HepG2 (cell line): ENCODE data around the gene PHYH. TPM values are rescaled to one million over a fixed set of nuclear protein-coding genes. Genes with fewer than 3 reads are reported as not detected.

Experiments
- AHR ChIP-seq: IDR thresholded peaks from 2 replicates; pipeline ENCODE4 v1.6.1; 2018; ENCODE audit warnings: missing genetic modification reagents, missing compliant biosample characterization
- ARID2 ChIP-seq: sonication (generic); formaldehyde crosslinking; IDR thresholded peaks from 2 replicates; pipeline ENCODE4 v1.8.1; 2022; ENCODE audit warnings: mild to moderate bottlenecking, missing genetic modification reagents, borderline replicate concordance
- ARNT2 ChIP-seq: sonication (generic); formaldehyde crosslinking; IDR thresholded peaks from 2 replicates; pipeline ENCODE4 v1.8.0; 2022; ENCODE audit warnings: mild to moderate bottlenecking, low read depth, missing genetic modification reagents, moderate library complexity
- HOXA3 ChIP-seq: sonication (generic); formaldehyde crosslinking; IDR thresholded peaks from 2 replicates; pipeline ENCODE4 v1.5.0; 2020; ENCODE audit warnings: missing genetic modification reagents
- MED13 ChIP-seq: sonication (generic); formaldehyde crosslinking; IDR thresholded peaks from 2 replicates; pipeline ENCODE4 v1.5.0; 2020; ENCODE audit warnings: missing genetic modification reagents
- MXD4 ChIP-seq: IDR thresholded peaks from 2 replicates; pipeline ENCODE4 v1.6.1; 2016; ENCODE audit warnings: mild to moderate bottlenecking, missing biosample characterization, missing genetic modification reagents
- NFRKB ChIP-seq: fragments of 450-650 bp; IDR thresholded peaks from 2 replicates; pipeline ENCODE4 v1.6.1; 2017
- PHF20 ChIP-seq: sonication (generic); formaldehyde crosslinking; IDR thresholded peaks from 2 replicates; pipeline ENCODE4 v1.5.0; 2020; ENCODE audit warnings: mild to moderate bottlenecking, missing genetic modification reagents
- POLR2A ChIP-seq, 2 experiments: IDR thresholded peaks; 2 replicates each; pipeline ENCODE4 v1.6.1; 2011; ENCODE audit warnings: low read depth in 2 of 2, low read length in 2 of 2, mild to moderate bottlenecking in 1 of 2, moderate library complexity in 1 of 2; ENCODE audit not compliant: insufficient read depth in 1 of 2
- RXRB ChIP-seq: IDR thresholded peaks from 2 replicates; pipeline ENCODE4 v1.6.1; 2016; ENCODE audit warnings: borderline replicate concordance, missing genetic modification reagents, missing compliant biosample characterization
- SP4 ChIP-seq: sonication (generic); formaldehyde crosslinking; IDR thresholded peaks from 2 replicates; pipeline ENCODE4 v1.8.1; 2023; ENCODE audit warnings: mild to moderate bottlenecking, missing genetic modification reagents
- SRF ChIP-seq: IDR thresholded peaks from 2 replicates; pipeline ENCODE4 v1.6.1; 2011; ENCODE audit warnings: mild to moderate bottlenecking, low read depth, low read length, moderate library complexity
- SRSF1 ChIP-seq: fragments of 200-400 bp; formaldehyde crosslinking; optimal IDR thresholded peaks from 2 replicates; pipeline ENCODE3; 2017; ENCODE audit warnings: mild to moderate bottlenecking, low read depth, low read length, moderate library complexity
- TBP ChIP-seq: sonication (generic); formaldehyde crosslinking; IDR thresholded peaks from 2 replicates; pipeline ENCODE4 v1.5.0; 2020; ENCODE audit warnings: missing genetic modification reagents
- TBX2 ChIP-seq: sonication (generic); formaldehyde crosslinking; IDR thresholded peaks from 2 replicates; pipeline ENCODE4 v1.5.0; 2020; ENCODE audit warnings: missing genetic modification reagents, mild to moderate bottlenecking, borderline replicate concordance
- ZFP36 ChIP-seq: fragments of 150-350 bp; IDR thresholded peaks from 2 replicates; pipeline ENCODE4 v1.6.1; 2018; ENCODE audit warnings: borderline replicate concordance, low read length, low read depth; ENCODE audit not compliant: partially characterized antibody
- ZFP36L2 ChIP-seq: sonication (generic); formaldehyde crosslinking; IDR thresholded peaks from 2 replicates; pipeline ENCODE4 v1.4.0; 2020; ENCODE audit warnings: missing genetic modification reagents
- ZMAT3 ChIP-seq: sonication (generic); formaldehyde crosslinking; conservative IDR thresholded peaks from 2 replicates; pipeline ENCODE4 v1.7.0; 2021; ENCODE audit warnings: missing genetic modification reagents
- ZMYM3 ChIP-seq: sonication (generic); formaldehyde crosslinking; IDR thresholded peaks from 2 replicates; pipeline ENCODE4 v1.5.1; 2020; ENCODE audit warnings: mild to moderate bottlenecking, missing genetic modification reagents
- ZNF124 ChIP-seq: sonication (generic); formaldehyde crosslinking; IDR thresholded peaks from 2 replicates; pipeline ENCODE4 v1.4.0; 2020; ENCODE audit warnings: missing genetic modification reagents
- ZNF225 ChIP-seq: sonication (generic); formaldehyde crosslinking; IDR thresholded peaks from 2 replicates; pipeline ENCODE4 v1.4.0; 2020; ENCODE audit warnings: mild to moderate bottlenecking, missing genetic modification reagents
- ZNF543 ChIP-seq: sonication (generic); formaldehyde crosslinking; IDR thresholded peaks from 2 replicates; pipeline ENCODE4 v1.4.0; 2020; ENCODE audit warnings: mild to moderate bottlenecking, missing genetic modification reagents
- ZNF550 ChIP-seq: sonication (generic); formaldehyde crosslinking; IDR thresholded peaks from 2 replicates; pipeline ENCODE4 v1.4.0; 2020; ENCODE audit warnings: mild to moderate bottlenecking, missing genetic modification reagents, borderline replicate concordance
- ZNF556 ChIP-seq: sonication (generic); formaldehyde crosslinking; IDR thresholded peaks from 2 replicates; pipeline ENCODE4 v1.4.0; 2020; ENCODE audit warnings: mild to moderate bottlenecking, missing genetic modification reagents, borderline replicate concordance
- ZNF75D ChIP-seq: sonication (generic); formaldehyde crosslinking; IDR thresholded peaks from 2 replicates; pipeline ENCODE4 v1.8.1; 2023; ENCODE audit warnings: missing genetic modification reagents, mild to moderate bottlenecking, borderline replicate concordance
- polyA plus RNA-seq, 8 experiments: library from polyadenylated mRNA; depleted of rRNA in 3 of 8; stranded (reverse) in 7 of 8; unstranded in 1 of 8; fragments of >200 nt; fragmentation: Illumina TruSeq in 4 of 8; extraction: Trizol in 4 of 8; gene quantifications; 2 replicates each; pipeline versions ENCODE4 v1.2.1 to v1.2.3, GENCODE V29; 2011 to 2016; ENCODE audit warnings: low read depth in 4 of 8, missing spikeins in 1 of 8, mixed read lengths in 1 of 8; ENCODE audit not compliant: insufficient read depth in 1 of 8
- total RNA-seq, 5 experiments: library from RNA; depleted of rRNA; stranded (reverse); fragments of >200 nt; fragmentation: Illumina TruSeq; extraction: Trizol; gene quantifications; 2 replicates each; pipeline ENCODE4 v1.2.3, GENCODE V29; 2016; ENCODE audit warnings: low read depth in 1 of 5
- TF ChIP-seq, protein P1 (sequence below): sonication (generic); formaldehyde crosslinking; IDR thresholded peaks from 2 replicates; pipeline ENCODE4 v1.8.1; 2023; ENCODE audit warnings: mild to moderate bottlenecking, missing genetic modification reagents
- TF ChIP-seq, protein P2 (sequence below): sonication (generic); formaldehyde crosslinking; IDR thresholded peaks from 2 replicates; pipeline ENCODE4 v1.4.0; 2020; ENCODE audit warnings: missing genetic modification reagents, borderline replicate concordance

Gene PHYH
- total and polyA plus RNA-seq, 2 of the 13 experiments (the other 11 are each of a cell fraction or from before 2014, with no cell fraction given): 27.2 to 34.5 TPM

DNA sequence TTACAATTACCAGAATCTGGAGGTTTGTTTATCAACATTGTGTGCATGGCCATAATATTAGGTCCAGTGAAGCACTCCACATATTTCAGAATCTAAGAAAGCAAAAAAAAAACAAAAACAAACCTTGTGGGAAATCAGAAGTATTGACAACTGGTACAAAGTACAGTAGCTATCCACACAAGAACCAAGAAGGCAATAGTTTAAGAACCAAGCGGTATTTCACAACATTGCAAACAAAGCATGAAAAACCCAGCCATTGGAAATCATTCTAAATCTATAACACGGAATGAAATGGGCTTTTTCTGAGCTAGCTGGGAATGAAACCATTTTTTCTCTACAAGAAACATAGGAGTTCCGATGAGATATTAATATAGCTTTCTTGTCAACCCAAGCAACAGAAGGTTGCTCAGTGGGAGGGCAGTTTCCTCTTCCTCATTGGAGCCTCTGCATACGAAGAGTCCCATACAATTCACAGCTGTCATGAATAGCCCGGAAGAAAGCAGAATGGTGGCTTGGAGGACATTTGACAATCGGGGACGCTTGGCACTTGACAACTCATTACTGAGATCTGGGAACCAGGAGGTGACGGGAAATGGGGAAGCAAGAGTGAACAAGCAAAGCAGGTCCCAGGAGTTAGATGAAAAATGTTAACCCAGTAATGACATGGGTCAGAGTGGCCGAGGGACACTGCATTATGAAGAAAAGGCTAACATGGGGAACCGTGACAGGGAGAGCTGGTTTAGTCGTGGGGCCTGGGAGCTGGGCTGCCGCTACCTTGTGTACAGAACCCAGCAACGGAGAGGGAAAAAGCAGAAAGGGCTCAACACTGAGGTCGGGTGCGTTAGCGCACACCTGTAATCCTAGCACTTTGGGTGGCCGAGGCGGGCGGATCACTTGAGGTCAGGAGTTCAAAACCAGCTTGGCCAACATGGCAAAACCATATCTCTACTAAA lies 7.8 kb downstream of the PHYH start (continued):
- TF ChIP-seq, protein P1, sequence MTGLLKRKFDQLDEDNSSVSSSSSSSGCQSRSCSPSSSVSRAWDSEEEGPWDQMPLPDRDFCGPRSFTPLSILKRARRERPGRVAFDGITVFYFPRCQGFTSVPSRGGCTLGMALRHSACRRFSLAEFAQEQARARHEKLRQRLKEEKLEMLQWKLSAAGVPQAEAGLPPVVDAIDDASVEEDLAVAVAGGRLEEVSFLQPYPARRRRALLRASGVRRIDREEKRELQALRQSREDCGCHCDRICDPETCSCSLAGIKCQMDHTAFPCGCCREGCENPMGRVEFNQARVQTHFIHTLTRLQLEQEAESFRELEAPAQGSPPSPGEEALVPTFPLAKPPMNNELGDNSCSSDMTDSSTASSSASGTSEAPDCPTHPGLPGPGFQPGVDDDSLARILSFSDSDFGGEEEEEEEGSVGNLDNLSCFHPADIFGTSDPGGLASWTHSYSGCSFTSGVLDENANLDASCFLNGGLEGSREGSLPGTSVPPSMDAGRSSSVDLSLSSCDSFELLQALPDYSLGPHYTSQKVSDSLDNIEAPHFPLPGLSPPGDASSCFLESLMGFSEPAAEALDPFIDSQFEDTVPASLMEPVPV (CRISPR knock-in tag): peak; percentile 40; the same call in 1 of the 2 replicates
- 0 out of 2 replicates have a peak, but pooled peaks have one; percentile 46 for TF ChIP-seq ARID2 (CRISPR knock-in tag)
- TF ChIP-seq ZNF124: no peak
- no peak for TF ChIP-seq ZFP36L2 (CRISPR knock-in tag)
- no peak for TF ChIP-seq ZNF543 (CRISPR knock-in tag)
- no peak for TF ChIP-seq NFRKB
- peak; percentile 65 for TF ChIP-seq RXRB (CRISPR knock-in tag)
- TF ChIP-seq SRSF1: no peak
- TF ChIP-seq ZMYM3 (CRISPR knock-in tag): no peak
- peak; percentile 22; the same call in 1 of the 2 replicates for TF ChIP-seq HOXA3 (CRISPR knock-in tag)
- TF ChIP-seq ZNF75D (CRISPR knock-in tag): no peak
- no peak for TF ChIP-seq SRF
- TF ChIP-seq TBX2 (CRISPR knock-in tag): no peak
- no peak for TF ChIP-seq TBP (CRISPR knock-in tag)
- TF ChIP-seq, protein P2, sequence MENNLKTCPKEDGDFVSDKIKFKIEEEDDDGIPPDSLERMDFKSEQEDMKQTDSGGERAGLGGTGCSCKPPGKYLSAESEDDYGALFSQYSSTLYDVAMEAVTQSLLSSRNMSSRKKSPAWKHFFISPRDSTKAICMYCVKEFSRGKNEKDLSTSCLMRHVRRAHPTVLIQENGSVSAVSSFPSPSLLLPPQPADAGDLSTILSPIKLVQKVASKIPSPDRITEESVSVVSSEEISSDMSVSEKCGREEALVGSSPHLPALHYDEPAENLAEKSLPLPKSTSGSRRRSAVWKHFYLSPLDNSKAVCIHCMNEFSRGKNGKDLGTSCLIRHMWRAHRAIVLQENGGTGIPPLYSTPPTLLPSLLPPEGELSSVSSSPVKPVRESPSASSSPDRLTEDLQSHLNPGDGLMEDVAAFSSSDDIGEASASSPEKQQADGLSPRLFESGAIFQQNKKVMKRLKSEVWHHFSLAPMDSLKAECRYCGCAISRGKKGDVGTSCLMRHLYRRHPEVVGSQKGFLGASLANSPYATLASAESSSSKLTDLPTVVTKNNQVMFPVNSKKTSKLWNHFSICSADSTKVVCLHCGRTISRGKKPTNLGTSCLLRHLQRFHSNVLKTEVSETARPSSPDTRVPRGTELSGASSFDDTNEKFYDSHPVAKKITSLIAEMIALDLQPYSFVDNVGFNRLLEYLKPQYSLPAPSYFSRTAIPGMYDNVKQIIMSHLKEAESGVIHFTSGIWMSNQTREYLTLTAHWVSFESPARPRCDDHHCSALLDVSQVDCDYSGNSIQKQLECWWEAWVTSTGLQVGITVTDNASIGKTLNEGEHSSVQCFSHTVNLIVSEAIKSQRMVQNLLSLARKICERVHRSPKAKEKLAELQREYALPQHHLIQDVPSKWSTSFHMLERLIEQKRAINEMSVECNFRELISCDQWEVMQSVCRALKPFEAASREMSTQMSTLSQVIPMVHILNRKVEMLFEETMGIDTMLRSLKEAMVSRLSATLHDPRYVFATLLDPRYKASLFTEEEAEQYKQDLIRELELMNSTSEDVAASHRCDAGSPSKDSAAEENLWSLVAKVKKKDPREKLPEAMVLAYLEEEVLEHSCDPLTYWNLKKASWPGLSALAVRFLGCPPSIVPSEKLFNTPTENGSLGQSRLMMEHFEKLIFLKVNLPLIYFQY (CRISPR knock-in tag): peak; percentile 54; the same call in 1 of the 2 replicates
- TF ChIP-seq AHR (CRISPR knock-in tag): no peak
- no peak for TF ChIP-seq POLR2A (IDR thresholded peaks at IDR 0.05; ENCODE audit: insufficient read depth in 1 of 2, low read depth in 2 of 2, low read length in 2 of 2)
- 0 out of 2 replicates have a peak, but pooled peaks have one; percentile 50 for TF ChIP-seq SP4 (CRISPR knock-in tag)
- TF ChIP-seq ZNF550 (CRISPR knock-in tag): no peak
- no peak for TF ChIP-seq ARNT2
- TF ChIP-seq ZMAT3 (CRISPR knock-in tag): no peak
- no peak for TF ChIP-seq ZNF556 (CRISPR knock-in tag)
- TF ChIP-seq MED13 (CRISPR knock-in tag): no peak
- TF ChIP-seq ZFP36: no peak
- TF ChIP-seq ZNF225 (CRISPR knock-in tag): no peak
- TF ChIP-seq PHF20: no peak
- TF ChIP-seq MXD4 (CRISPR knock-in tag): no peak
